Measurements from ENCODE around the gene LY9.

DNA sequence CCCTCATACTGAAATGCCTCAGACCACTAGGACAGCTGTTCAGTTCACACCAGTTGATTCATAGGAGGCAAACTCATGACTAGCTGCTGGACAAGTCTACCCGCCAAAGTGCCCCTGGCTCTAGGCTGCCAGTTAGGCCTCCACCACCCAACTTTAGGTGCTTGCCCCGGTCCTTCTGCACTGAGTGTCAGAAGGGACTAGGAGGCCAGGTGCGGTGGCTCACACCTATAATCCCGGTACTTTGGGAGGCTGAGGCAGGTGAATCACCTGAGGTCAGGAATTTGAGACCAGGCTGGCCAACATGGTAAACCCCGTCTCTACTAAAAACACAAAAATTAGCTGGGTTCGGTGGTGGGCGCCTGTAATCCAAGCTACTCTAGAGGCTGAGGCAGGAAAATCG is 18.9 kb downstream of the LY9 start:
- TF ChIP-seq POLR2A (IDR thresholded peaks at IDR 0.05) (no peak), POLR2AphosphoS5 (IDR thresholded peaks at IDR 0.05) (no peak)
- TF ChIP-seq, protein P1, sequence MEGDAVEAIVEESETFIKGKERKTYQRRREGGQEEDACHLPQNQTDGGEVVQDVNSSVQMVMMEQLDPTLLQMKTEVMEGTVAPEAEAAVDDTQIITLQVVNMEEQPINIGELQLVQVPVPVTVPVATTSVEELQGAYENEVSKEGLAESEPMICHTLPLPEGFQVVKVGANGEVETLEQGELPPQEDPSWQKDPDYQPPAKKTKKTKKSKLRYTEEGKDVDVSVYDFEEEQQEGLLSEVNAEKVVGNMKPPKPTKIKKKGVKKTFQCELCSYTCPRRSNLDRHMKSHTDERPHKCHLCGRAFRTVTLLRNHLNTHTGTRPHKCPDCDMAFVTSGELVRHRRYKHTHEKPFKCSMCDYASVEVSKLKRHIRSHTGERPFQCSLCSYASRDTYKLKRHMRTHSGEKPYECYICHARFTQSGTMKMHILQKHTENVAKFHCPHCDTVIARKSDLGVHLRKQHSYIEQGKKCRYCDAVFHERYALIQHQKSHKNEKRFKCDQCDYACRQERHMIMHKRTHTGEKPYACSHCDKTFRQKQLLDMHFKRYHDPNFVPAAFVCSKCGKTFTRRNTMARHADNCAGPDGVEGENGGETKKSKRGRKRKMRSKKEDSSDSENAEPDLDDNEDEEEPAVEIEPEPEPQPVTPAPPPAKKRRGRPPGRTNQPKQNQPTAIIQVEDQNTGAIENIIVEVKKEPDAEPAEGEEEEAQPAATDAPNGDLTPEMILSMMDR (IDR thresholded peaks at IDR 0.05), result no peak

Measured in prostate gland (tissue), 2 donors.